Stimulated activated naive B cell treated with anti-CD40 and anti-IgM and Interleukin-4, amounts not matched to agents 10 μg/mL and 1 μg/mL and 100 μg/mL, for 72 hours (primary cell): ENCODE results near the gene TYW1.
"Not testable (repeated sequence)": the region's sequence is repeated elsewhere in the genome, so short reads cannot be mapped to it uniquely, and the experiment has no call there.

Experiments
- ATAC-seq, 2 donors: fragments of 150-1000 bp; cut with Tn5 transposase; replicated peaks; 2 replicates each; pipeline ENCODE4 v1.10.0; 2021; ENCODE audit warnings: moderate library complexity in 1 of 2
- DNase-seq: peaks from one replicate; pipeline ENCODE4 v3.0.0; 2021
- H3K27ac Mint-ChIP-seq: one replicate; pipeline ENCODE4 v1.8.0; 2022; ENCODE audit warnings: mild to moderate bottlenecking, mixed read lengths
- H3K27me3 Mint-ChIP-seq, 2 donors: one replicate each; pipeline ENCODE4 v1.8.0; 2022; ENCODE audit warnings: mixed read lengths in 2 of 2
- H3K36me3 Mint-ChIP-seq, 2 donors: one replicate each; pipeline ENCODE4 v1.8.0; 2022; ENCODE audit warnings: mixed read lengths in 2 of 2, mild to moderate bottlenecking in 1 of 2
- H3K4me1 Mint-ChIP-seq, 2 donors: one replicate each; pipeline ENCODE4 v1.8.0; 2022; ENCODE audit warnings: mixed read lengths in 2 of 2, mild to moderate bottlenecking in 1 of 2
- H3K4me3 Mint-ChIP-seq, 2 donors: one replicate each; pipeline ENCODE4 v1.8.0; 2022; ENCODE audit warnings: mild to moderate bottlenecking in 2 of 2, mixed read lengths in 2 of 2, moderate library complexity in 1 of 2
- H3K9me3 Mint-ChIP-seq, 2 donors: one replicate each; pipeline ENCODE4 v1.8.0; 2022; ENCODE audit warnings: mixed read lengths in 2 of 2, mild to moderate bottlenecking in 1 of 2

Gene TYW1

DNA sequence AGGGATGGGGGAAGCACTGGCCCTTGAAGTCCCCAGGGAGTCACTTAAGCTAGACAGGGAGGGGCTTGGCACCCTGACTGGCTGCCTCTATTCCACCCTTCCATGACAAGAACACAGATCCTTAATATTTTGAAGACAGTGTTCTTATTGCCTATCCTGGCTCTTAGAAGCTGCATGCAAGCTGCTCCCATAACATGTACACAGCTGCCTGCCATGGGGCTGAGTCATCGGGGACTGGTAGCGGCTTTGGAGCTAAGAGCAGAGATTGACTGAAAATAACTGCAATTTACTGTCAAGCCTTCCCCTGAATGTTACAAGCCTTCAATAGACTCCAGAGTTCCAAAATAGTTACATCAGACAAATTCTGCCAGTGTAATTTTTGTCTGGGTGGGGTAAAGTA lies 226.9 kb downstream of the TYW1 start:
- not testable (repeated sequence) for H3K4me3 Mint-ChIP-seq, H3K27ac Mint-ChIP-seq, H3K9me3 Mint-ChIP-seq, DNase-seq, H3K4me1 Mint-ChIP-seq, ATAC-seq, H3K27me3 Mint-ChIP-seq
- H3K36me3 Mint-ChIP-seq, result peaks cover 27 to 46% of the 10 kb centered on the region in 2 donors

DNA sequence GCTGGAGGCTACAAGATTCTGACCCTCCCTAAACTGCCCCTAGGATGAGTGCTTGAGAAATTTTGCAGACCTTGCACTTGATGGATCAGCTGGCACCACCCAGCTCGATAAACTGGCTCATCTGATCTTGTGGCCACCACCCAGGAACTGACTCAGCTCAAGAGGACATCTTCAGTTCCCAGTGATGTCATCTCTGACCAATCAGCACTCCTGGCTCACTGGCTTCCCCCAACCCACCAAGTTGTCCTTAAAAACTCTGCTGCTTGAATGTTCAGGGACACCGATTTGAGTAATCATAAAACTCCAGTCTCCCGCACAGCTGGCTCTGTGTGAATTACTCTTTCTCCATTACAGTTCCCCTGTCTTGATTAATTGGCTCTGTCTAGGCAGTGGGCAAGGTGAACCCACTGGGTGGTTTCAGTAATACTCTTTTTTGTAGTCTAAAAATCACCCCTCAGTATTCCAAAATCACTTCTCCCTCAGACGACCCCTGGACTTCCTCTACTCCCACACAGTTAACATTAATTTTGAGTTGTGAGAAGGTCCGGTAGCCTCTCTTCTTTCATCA lies 229.8 kb downstream of the TYW1 start:
- H3K27ac Mint-ChIP-seq, DNase-seq, H3K27me3 Mint-ChIP-seq, ATAC-seq, H3K4me1 Mint-ChIP-seq, H3K9me3 Mint-ChIP-seq, H3K4me3 Mint-ChIP-seq: not testable (repeated sequence)
- peaks cover 30 to 55% of the 10 kb centered on the region in 2 donors for H3K36me3 Mint-ChIP-seq

DNA sequence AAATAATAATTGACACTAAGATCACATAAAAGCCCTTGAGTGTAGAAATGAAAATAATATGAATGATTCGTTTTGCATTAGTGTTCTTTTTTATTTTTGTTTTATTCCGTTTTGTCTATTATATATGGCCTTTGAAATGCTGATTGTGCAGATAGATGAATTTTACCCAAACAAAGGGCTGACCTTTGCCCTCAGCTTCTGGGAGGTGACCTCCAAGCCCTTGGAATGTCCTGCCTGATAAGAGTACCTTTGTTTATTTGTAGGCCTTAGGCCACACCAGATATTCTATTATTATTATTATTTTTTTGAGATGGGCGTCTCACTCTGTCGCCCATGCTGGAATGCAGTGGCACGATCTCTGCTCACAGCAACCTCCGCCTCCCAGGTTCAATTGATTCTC lies 230.3 kb downstream of the TYW1 start:
- not testable (repeated sequence) for H3K4me1 Mint-ChIP-seq, H3K27ac Mint-ChIP-seq, ATAC-seq, H3K9me3 Mint-ChIP-seq, H3K4me3 Mint-ChIP-seq, H3K27me3 Mint-ChIP-seq, DNase-seq
- peaks cover 31 to 54% of the 10 kb centered on the region in 2 donors for H3K36me3 Mint-ChIP-seq

DNA sequence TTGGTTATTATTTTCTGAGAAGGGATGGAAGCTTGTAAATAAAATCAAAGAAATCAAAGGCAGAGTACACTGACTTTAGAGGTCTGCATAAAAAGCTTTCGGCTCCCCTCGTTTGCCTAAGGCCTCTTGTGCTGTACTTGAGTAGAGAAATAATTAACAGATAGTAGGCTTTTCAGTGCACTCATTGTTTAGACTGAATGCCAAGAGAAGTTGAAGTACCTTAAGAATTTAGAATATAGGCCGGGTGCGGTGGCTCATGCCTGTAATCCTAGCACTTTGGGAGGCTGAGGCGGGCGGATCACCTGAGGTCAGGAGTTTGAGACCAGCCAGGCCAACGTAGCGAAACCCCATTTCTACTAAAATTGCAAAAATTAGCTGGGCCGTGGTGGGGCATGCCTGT lies 232.4 kb downstream of the TYW1 start:
- H3K4me3 Mint-ChIP-seq, H3K27me3 Mint-ChIP-seq, ATAC-seq, H3K9me3 Mint-ChIP-seq, DNase-seq, H3K27ac Mint-ChIP-seq, H3K4me1 Mint-ChIP-seq: not testable (repeated sequence)
- peaks cover 21 to 39% of the 10 kb centered on the region in 2 donors for H3K36me3 Mint-ChIP-seq

DNA sequence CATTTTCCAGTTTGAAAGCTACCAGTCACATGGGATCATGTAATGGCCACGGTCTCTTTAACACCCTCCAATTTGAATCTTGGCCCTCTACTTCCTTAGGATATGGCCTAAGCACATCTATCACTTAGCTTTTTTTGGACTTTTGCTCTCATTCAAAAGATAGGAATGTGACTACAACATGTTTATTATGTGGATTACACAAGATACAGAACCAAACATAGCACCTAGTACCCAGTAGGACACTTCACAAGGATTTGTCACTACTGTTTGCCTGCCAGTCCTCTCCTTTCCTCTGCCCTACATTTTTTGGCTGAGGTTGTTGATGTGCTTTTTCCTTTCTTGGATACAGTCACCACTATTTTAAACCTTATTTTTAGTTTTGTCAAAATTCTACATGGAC lies 233.4 kb downstream of the TYW1 start:
- not testable (repeated sequence) for H3K4me3 Mint-ChIP-seq, DNase-seq, H3K9me3 Mint-ChIP-seq, H3K4me1 Mint-ChIP-seq, H3K27ac Mint-ChIP-seq, ATAC-seq, H3K27me3 Mint-ChIP-seq
- peaks cover 17 to 34% of the 10 kb centered on the region in 2 donors for H3K36me3 Mint-ChIP-seq

DNA sequence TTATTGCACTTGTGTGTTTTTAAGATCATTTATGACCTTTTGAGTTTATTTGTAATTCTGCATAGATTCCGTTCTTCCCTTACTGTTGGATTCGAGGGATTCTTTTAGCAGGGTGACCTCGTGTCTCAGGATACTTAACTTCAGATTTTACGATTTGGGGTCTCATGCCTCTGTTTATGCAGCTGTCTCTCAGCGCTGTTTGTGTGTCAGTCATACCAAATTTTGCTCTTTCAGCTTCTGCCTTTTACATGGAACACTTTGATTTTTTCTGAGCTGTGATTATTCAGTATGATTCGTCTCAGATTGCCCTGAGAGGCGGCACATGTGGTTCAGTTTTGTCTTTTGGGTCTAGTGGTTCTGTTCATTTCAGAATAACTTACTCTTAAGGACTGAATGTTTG lies 236.9 kb downstream of the TYW1 start:
- H3K4me1 Mint-ChIP-seq, H3K27ac Mint-ChIP-seq, DNase-seq, H3K27me3 Mint-ChIP-seq, H3K9me3 Mint-ChIP-seq, H3K4me3 Mint-ChIP-seq, ATAC-seq: not testable (repeated sequence)
- H3K36me3 Mint-ChIP-seq, result peaks cover 25 to 30% of the 10 kb centered on the region in 2 donors

DNA sequence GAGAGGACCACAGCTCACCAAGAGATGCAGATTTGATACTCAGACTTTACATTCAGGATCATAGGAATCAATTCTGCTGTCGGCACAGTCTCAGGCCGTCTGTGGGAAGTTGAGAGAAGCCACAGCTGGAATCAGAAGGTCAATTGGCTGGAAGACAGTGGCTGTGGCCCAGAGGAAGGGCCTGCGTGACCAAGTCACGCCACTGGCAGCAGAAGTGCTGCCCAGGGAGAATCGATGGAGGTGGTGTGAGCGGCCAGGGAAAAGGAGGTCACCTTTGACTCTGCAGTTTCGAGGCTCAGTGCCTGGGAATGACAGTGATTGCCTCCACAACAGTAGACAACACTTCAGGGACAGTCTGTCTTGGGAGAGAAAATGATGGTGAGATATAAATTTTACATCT lies 239.6 kb downstream of the TYW1 start:
- H3K27me3 Mint-ChIP-seq, H3K4me1 Mint-ChIP-seq, H3K27ac Mint-ChIP-seq: not testable (repeated sequence)

DNA sequence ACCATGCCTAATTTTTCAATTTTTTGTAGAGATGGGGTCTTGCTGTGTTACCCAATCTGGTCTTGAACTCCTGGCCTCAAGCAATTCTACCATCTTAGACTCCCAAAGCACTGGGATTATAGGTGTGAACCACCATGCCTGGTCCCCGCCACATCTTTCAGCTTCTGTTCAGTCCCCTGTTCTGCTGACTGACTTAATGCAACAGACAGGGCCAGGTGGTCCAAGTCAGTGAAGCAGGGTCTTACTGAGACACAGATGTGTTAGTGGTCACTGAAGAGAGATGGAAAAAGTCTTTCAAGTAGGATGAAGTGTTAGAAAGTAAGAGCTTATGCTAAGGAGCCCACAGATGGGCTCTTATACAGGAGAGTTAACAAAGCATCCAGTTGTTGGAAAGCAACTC lies 246.2 kb downstream of the TYW1 start:
- not testable (repeated sequence) for ATAC-seq, H3K4me3 Mint-ChIP-seq, H3K4me1 Mint-ChIP-seq, H3K27ac Mint-ChIP-seq, H3K27me3 Mint-ChIP-seq, H3K9me3 Mint-ChIP-seq, DNase-seq
- peaks cover 22% of the 10 kb centered on the region in 2 donors for H3K36me3 Mint-ChIP-seq

More for the DNA sequence above, 239.6 kb downstream of the TYW1 start:
- not testable (repeated sequence) for ATAC-seq, H3K4me3 Mint-ChIP-seq, H3K9me3 Mint-ChIP-seq, DNase-seq
- H3K36me3 Mint-ChIP-seq, result peaks cover 22 to 30% of the 10 kb centered on the region in 2 donors

DNA sequence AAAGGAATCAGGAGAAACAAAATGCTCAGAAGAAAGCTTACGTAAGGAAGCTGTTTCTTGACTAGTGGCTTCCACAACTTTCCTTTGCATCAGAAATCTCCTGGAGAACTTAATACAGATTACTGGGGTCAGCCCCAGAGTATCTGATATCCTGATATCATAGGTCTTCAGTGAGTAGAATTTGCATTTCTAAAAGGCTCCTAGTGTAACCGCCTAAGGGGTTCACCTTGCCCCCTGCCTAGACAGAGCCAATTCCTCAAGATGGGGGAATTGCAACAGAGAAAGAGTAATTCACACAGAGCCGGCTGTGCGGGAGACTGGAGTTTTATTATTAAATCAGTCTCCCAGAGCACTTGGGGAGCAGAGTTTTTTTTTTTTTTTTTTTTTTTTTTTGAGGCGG lies 251.7 kb downstream of the TYW1 start:
- H3K27ac Mint-ChIP-seq, H3K4me1 Mint-ChIP-seq, H3K9me3 Mint-ChIP-seq, ATAC-seq, H3K27me3 Mint-ChIP-seq, DNase-seq, H3K4me3 Mint-ChIP-seq: not testable (repeated sequence)
- peaks cover 22 to 37% of the 10 kb centered on the region in 2 donors for H3K36me3 Mint-ChIP-seq

DNA sequence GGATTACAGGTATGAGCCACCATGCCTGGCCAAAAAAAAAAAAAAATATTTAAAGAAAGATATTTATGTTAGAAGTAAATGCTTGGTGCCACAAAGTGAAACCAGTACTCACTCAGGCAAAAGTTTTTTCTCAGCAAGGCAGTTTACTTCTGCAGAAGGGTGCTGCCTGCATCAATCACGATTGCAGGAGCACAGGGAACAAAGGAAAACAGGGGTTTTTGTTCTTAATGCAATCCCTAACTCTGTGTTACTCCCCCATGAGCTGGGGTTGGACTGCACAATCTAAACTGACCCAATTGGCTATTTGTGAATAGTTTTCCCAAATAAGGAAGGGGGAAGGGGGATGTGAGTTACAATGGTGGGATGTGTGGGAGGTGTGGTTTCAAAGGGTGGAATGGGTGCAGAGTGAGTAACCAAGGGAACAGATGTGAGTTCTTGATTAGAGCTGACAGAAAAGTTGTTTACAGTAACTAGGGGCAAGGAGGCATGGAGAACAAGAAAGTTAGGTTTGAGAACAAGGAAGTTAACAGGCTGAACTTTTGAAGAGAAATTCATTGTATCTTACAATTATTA lies 255.4 kb downstream of the TYW1 start:
- no peak for ATAC-seq
- Mint-ChIP-seq H3K27ac (no peak overlapping the region), H3K36me3 (peaks cover 22 to 34% of the 10 kb centered on the region in 2 donors), H3K9me3 (peaks cover 5 to 7% of the 10 kb centered on the region in 2 donors), H3K4me3 (no peak overlapping the region), H3K27me3 (no peaks in the 10 kb centered on the region), H3K4me1 (no peaks in the 10 kb centered on the region)
- DNase-seq, result no peak

DNA sequence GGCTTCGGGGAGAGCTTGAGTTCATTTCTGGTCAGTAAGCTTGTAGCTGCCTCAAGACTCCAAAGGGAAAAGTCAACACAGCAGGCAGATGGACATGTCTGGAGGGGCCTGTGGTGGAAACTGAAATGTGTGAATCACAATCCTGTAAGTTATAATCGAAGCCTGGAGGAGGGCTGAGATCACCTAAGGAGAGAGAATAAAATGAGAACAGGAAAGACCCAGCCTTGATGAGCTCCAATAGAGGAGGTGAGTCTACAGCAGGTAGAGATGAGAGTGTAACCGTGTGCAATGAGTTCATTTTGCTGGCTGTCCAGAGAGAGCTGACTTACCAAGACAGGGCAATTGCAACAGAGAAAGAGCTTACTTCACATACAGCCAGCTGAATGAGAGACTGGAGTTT lies 258.4 kb downstream of the TYW1 start:
- peaks cover 20 to 36% of the 10 kb centered on the region in 2 donors for H3K36me3 Mint-ChIP-seq
- DNase-seq, H3K27me3 Mint-ChIP-seq, H3K27ac Mint-ChIP-seq, H3K4me1 Mint-ChIP-seq, H3K9me3 Mint-ChIP-seq, H3K4me3 Mint-ChIP-seq, ATAC-seq: not testable (repeated sequence)

DNA sequence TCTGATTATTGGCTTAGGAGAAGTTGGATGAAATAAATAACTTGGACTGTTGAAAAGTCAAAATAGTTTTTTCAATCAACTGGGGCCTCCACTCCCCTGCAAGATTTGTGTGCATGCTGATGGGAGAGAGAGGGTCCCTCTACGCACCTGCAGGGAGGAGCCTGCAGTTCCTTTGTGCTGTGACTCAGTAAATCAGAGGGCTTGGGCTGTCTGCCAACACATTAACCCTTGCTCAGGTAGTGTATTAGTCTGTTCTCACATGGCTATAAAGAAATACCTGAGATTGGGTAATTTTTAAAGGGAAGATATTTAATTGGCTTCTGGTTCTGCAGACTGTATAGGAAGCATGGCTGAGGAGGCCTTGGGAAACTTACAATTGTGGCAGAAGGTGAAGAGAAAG lies 261.1 kb downstream of the TYW1 start:
- H3K27ac Mint-ChIP-seq, result not testable (repeated sequence)

DNA sequence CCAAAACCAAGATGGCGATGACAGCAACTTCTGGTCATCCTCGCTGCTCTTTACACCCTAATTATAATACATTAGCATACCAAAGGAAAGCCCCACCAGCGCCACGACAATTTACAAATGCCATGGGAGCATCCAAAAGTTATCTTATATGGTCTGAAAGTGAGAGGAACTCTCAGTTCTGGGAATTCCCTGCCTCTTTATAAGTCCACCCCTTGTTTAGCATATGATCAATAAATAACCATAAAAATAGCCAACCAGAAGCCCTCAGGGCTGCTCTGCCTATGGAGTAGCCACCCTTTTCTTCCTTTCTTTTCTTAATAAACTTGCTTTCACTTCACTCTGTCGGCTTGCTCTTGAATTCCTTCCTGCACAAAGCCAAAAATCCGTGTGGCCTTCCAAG lies 262.7 kb downstream of the TYW1 start:
- H3K27ac Mint-ChIP-seq, ATAC-seq, H3K9me3 Mint-ChIP-seq, DNase-seq, H3K4me1 Mint-ChIP-seq, H3K4me3 Mint-ChIP-seq, H3K27me3 Mint-ChIP-seq: not testable (repeated sequence)
- H3K36me3 Mint-ChIP-seq, result peaks cover 22 to 41% of the 10 kb centered on the region in 2 donors

More for the DNA sequence above, 261.1 kb downstream of the TYW1 start:
- H3K36me3 Mint-ChIP-seq, result peaks cover 21 to 38% of the 10 kb centered on the region in 2 donors
- H3K9me3 Mint-ChIP-seq, DNase-seq, H3K4me3 Mint-ChIP-seq, H3K4me1 Mint-ChIP-seq, H3K27me3 Mint-ChIP-seq, ATAC-seq: not testable (repeated sequence)

DNA sequence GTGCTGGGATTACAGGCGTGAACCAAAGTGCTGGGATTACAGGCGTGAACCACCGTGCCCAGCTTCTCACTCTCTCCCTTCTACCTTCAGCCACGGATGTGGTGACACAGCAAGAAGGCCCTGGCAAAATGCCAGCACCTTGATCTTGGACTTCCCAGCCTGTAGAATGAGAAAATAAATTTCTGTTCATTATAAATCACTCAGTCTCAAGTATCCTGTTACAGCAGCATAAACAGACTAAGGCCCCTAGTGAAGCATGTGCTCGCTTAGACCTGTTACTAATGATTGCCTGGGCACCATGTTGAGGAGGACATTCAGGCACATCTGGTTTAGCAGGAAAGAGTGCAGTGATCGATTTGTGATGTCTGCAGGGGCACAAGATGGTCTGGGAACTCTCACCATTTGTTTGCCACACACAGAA lies 263.5 kb downstream of the TYW1 start:
- H3K4me1 Mint-ChIP-seq, DNase-seq: not testable (repeated sequence)
- peaks cover 24 to 43% of the 10 kb centered on the region in 2 donors for H3K36me3 Mint-ChIP-seq

DNA sequence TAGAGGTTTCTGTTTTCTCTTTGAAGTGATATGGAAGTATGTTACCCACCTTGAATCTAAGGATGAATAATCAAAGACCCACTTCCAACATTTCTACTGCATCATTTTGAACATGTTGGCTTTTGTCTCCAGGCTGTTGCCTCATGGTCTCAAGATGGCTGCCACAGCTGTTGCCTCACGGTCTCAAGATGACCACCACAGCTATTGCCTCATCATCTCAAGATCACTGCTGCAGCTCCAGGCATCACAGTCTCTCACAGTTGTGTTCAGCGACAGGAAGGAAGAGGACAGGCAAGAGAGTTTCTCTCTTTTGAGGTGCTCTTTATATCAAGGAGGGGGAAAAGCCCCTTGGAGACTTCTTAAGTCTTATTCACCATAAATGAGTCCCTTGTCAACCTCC lies 267.4 kb downstream of the TYW1 start:
- DNase-seq, H3K27ac Mint-ChIP-seq, ATAC-seq, H3K4me3 Mint-ChIP-seq, H3K4me1 Mint-ChIP-seq, H3K27me3 Mint-ChIP-seq, H3K9me3 Mint-ChIP-seq: not testable (repeated sequence)
- H3K36me3 Mint-ChIP-seq, result peaks cover 24 to 34% of the 10 kb centered on the region in 2 donors

More for the DNA sequence above, 263.5 kb downstream of the TYW1 start:
- not testable (repeated sequence) for ATAC-seq, H3K4me3 Mint-ChIP-seq, H3K27me3 Mint-ChIP-seq, H3K9me3 Mint-ChIP-seq, H3K27ac Mint-ChIP-seq
